ENCODE data around the gene PTPRCAP.

- TF ChIP-seq, protein P1, sequence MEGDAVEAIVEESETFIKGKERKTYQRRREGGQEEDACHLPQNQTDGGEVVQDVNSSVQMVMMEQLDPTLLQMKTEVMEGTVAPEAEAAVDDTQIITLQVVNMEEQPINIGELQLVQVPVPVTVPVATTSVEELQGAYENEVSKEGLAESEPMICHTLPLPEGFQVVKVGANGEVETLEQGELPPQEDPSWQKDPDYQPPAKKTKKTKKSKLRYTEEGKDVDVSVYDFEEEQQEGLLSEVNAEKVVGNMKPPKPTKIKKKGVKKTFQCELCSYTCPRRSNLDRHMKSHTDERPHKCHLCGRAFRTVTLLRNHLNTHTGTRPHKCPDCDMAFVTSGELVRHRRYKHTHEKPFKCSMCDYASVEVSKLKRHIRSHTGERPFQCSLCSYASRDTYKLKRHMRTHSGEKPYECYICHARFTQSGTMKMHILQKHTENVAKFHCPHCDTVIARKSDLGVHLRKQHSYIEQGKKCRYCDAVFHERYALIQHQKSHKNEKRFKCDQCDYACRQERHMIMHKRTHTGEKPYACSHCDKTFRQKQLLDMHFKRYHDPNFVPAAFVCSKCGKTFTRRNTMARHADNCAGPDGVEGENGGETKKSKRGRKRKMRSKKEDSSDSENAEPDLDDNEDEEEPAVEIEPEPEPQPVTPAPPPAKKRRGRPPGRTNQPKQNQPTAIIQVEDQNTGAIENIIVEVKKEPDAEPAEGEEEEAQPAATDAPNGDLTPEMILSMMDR (conservative IDR thresholded peaks at IDR 0.05; ENCODE audit: low read depth, low read length): no peak
- no peak for TF ChIP-seq EZH2 (IDR thresholded peaks at IDR 0.05; ENCODE audit: low read length, unreplicated experiment)
- no peak for TF ChIP-seq EZH2phosphoT487 (IDR thresholded peaks at IDR 0.05; ENCODE audit: borderline replicate concordance, low read length)
Observed at GRCh38 chr11:67463680-67464410, 26.4 kb upstream of the PTPRCAP start.
